Measurements from ENCODE around the gene GTSE1.

The GTSE1 gene

DNA sequence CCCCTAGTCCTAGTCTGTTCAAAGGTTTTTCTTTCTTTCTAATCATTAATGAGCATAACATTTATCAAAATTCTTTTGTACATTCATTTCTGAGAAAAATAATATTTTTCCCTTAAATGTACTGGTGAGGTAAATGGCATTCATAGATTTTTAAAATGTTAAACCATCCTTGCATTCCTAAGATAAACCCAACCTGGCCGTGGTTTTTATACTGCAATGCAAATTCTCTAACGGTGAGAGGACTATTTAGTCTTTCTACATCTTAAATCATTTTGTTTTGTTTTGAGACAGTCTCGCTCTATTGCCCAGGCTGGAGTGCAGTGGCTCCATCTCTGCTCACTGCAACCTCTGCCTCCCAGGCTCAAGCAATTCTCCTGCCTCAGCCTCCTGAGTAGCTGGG lies 79.4 kb downstream of the GTSE1 start:
- no peak overlapping the region for H3K4me3 ChIP-seq (ENCODE audit: control insufficient read depth, low read depth, low read length)
- TF ChIP-seq, protein P1, sequence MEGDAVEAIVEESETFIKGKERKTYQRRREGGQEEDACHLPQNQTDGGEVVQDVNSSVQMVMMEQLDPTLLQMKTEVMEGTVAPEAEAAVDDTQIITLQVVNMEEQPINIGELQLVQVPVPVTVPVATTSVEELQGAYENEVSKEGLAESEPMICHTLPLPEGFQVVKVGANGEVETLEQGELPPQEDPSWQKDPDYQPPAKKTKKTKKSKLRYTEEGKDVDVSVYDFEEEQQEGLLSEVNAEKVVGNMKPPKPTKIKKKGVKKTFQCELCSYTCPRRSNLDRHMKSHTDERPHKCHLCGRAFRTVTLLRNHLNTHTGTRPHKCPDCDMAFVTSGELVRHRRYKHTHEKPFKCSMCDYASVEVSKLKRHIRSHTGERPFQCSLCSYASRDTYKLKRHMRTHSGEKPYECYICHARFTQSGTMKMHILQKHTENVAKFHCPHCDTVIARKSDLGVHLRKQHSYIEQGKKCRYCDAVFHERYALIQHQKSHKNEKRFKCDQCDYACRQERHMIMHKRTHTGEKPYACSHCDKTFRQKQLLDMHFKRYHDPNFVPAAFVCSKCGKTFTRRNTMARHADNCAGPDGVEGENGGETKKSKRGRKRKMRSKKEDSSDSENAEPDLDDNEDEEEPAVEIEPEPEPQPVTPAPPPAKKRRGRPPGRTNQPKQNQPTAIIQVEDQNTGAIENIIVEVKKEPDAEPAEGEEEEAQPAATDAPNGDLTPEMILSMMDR (IDR thresholded peaks at IDR 0.05; ENCODE audit: control insufficient read depth, insufficient read depth, low read depth, low read length, missing control alignments): no peak
- no peak for DNase-seq (ENCODE audit: low read depth)

DNA sequence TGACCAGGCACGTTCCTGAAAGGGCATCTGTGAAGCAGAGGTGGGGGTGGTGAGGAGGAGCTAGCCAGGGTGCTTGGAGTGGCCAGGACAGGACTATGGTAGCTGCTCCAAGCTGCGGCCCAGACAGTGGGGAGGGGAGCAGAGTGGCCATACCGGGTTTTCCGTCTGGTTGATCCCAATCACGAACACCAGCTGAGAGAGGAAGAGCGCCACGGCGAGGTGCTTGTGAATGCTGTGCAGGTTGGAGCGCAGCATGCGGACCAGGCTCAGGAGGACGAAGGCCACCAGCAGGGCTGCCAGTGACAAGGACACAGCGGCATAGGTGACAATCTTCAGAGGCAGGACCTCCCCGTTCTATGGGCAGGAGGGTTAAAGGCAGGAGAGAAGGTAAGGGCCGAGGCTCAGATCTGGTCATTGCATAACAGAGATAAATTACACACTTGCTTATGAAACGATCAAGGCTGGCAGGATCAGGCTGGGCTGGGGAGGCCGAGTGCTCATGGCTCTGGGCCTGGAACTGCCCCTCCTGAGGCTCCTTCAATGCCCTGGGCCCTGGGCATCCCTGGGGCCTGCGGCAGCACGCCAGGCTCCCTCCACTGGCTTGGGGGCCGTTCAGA lies 80.3 kb downstream of the GTSE1 start:
- H3K4me3 ChIP-seq (ENCODE audit: control insufficient read depth, low read depth, low read length): no peak overlapping the region
- TF ChIP-seq, protein P1 (IDR thresholded peaks at IDR 0.05; ENCODE audit: control insufficient read depth, insufficient read depth, low read depth, low read length, missing control alignments): no peak
- DNase-seq (ENCODE audit: low read depth): no peak

DNA sequence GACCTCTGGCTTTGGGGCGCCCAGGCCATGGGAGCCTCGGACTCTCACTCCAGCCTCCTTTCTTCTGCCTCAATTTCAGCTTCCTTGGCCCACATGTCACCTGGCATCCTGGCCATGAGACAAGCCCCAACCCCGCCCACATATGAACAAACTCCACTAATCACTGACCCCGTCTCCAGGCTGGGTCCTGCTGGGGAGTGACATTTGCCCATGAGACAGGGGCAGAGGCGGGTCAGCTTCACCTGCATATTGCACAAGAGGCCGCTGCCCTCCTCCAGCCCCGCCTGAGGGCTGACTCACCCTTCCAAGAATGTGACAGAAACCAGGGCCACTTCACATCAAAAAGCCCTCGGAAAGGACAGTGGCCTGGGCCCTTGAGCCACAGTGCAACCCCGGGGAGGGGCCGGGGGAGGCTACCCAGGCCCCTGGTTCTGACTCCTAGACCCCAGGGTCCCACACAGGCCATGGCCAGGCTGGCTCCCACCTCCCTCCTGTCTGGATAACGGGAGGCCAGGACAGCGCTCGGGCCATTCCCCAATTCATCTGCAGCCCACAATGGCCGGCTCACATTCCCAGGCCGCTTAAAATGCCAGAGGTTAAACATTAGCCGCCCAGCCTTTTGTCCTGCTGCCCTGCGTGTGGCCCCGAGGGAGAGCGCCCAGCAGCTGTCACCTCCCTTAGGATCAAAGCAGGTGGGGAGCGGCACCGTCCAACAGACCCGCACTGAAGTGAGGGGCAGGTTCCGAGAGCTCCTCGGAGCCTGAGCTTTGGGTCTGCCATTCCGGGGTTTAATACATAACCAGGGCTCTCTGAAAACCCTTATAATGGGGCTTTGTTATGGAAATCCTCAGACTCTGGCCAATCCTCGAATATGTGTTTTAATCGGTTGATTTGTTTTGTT lies 81.1 kb downstream of the GTSE1 start:
- no peak for DNase-seq (ENCODE audit: low read depth)
- no peak overlapping the region for H3K4me3 ChIP-seq (ENCODE audit: control insufficient read depth, low read depth, low read length)
- TF ChIP-seq, protein P1 (IDR thresholded peaks at IDR 0.05; ENCODE audit: control insufficient read depth, insufficient read depth, low read depth, low read length, missing control alignments): no peak

DNA sequence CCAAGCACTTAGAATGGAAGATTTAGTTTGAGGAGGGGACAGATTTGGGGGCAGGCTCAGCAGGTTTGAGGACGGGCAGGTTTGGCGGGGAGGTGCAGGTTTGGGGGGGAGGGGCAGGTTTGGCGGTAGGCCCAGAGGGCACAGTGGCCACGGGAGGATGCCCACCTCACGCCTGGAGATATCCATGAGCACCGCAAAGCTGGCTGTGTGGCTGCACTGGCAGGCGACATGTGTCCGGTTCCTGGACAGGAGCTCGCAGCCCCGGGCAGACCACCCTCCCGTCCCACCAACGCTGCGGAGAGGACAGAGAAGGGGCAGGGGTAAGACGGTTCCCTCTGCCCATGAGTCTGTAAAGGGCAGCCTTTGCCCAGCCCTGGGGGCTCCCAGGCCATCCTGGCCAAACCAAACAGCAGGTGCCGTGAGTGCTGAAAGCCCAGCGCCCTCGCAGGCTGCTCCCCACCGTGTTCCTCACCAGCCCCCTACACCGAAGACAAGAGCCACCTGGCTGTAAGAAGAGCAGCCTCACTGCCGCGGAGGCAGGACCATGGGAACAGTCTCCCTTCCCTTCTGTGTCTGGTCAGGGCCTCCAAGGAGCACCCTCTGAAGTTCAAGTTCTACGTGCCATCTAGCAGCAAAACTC lies 81.9 kb downstream of the GTSE1 start:
- DNase-seq (ENCODE audit: low read depth): no peak
- H3K4me3 ChIP-seq (ENCODE audit: control insufficient read depth, low read depth, low read length): no peak overlapping the region
- TF ChIP-seq, protein P1 (IDR thresholded peaks at IDR 0.05; ENCODE audit: control insufficient read depth, insufficient read depth, low read depth, low read length, missing control alignments): no peak

DNA sequence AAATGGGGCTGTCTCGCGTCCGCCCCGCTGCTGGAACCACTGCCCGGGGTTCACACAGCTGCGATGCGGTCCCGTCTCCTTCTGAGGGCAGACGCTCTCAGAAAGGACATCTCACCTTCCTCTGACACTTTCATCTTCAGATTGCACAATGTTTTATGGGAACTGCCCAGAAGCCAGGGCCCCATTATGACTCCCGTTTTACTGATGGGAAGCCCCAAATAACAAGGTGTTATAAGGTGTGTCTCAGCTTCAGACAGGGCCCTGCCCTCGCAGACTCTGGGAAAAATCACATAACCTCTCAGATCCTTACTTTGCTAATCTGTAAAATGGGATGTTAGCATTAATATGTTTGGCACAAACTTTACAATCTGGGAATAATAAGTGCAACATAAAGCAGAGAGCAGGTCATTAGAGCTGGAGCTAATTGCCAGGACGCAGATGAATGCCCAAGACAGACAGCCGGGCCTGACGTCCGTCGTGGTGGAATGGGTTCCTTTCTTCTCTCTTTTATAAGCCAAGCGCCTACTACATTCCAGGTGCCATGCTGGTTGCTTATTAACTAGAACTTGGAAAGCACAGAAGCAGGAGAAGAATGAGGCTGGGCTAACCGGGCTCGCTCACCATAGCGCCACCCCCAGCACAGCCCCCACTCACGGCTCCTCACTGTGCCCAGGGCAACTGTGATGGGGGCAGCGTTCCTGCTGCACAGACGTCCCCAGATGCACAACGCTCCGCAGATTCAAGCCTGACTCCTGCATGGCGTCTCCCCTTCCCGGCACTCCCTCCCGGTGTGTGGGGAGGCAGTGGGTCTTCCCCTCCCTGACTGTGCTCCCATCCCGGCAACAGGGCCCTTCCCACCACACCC lies 82.6 kb downstream of the GTSE1 start:
- no peak overlapping the region for H3K4me3 ChIP-seq (ENCODE audit: control insufficient read depth, low read depth, low read length)
- DNase-seq (ENCODE audit: low read depth): no peak
- TF ChIP-seq, protein P1 (IDR thresholded peaks at IDR 0.05; ENCODE audit: control insufficient read depth, insufficient read depth, low read depth, low read length, missing control alignments): no peak

DNA sequence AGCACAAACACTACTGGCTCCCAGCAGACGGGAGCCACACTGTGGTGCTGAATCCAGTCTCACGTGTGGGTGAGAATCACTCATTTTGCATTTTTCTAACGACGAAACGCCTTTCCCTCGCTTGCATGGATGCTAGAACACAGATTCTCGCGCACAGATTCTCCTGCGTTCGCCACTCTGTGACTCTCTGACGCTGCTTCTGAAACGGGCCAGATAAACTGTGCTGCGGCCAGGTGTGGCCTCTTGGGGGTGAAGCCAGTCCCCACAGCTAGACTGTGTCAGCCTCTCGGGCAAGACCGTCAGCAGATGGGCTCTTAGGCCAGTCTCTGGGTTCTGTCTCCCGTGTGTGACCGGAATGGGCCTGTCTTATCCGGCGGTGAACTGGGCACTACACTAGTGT lies 83.4 kb downstream of the GTSE1 start:
- TF ChIP-seq, protein P1 (IDR thresholded peaks at IDR 0.05; ENCODE audit: control insufficient read depth, insufficient read depth, low read depth, low read length, missing control alignments): no peak
- H3K4me3 ChIP-seq (ENCODE audit: control insufficient read depth, low read depth, low read length): no peak overlapping the region
- no peak for DNase-seq (ENCODE audit: low read depth)

Measured in AG09309 (cell line).